HEK293 (cell line): Measurements from ENCODE around the gene BCAS3.

ENCODE experiments used
- CTCF ChIA-PET: fragments of 350-600 bp; formaldehyde crosslinking; extraction: SDS; loops from one replicate; lab custom pipeline; 2021; ENCODE audit warnings: antibody characterized with exemption; lab: Yijun Ruan, JAX
- POLR2A ChIA-PET: fragments of 300-600 bp; formaldehyde crosslinking; extraction: SDS; loops from one replicate; lab custom pipeline; 2020; ENCODE audit warnings: antibody characterized with exemption, inconsistent platforms; lab: Yijun Ruan, JAX
- H3K27ac ChIP-seq: fragments of 200-500 bp; sonication (Bioruptor generic); 2 replicates; pipeline ENCODE4 v1.5.1; 2014; ENCODE audit warnings: low read depth, low read length, control low read depth, inconsistent platforms; ENCODE audit errors: extremely low read depth
- H3K36me3 ChIP-seq, 2 experiments: fragments of 200-500 bp in 1 of 2; sonication (Bioruptor generic) in 1 of 2; 1 replicate in 1 of 2; 2 replicates in 1 of 2; pipeline ENCODE4 v1.5.1; 2014 to 2017; ENCODE audit warnings: inconsistent platforms in 2 of 2, low read length in 2 of 2; ENCODE audit not compliant: control insufficient read depth in 2 of 2, insufficient read depth in 1 of 2
- H3K4me1 ChIP-seq: fragments of 200-500 bp; sonication (Bioruptor generic); 2 replicates; pipeline ENCODE4 v1.5.1; 2014; ENCODE audit warnings: mild to moderate bottlenecking, low read length, inconsistent platforms; ENCODE audit not compliant: control insufficient read depth, insufficient read depth
- H3K4me3 ChIP-seq: 2 replicates; pipeline ENCODE4 v1.5.1; 2011; ENCODE audit warnings: low read depth, mild to moderate bottlenecking, control low read depth, low read length, moderate library complexity
- H3K9me3 ChIP-seq: fragments of 200-500 bp; sonication (Bioruptor generic); 2 replicates; pipeline ENCODE4 v1.5.1; 2014; ENCODE audit warnings: low read depth, low read length, inconsistent platforms; ENCODE audit not compliant: control insufficient read depth, insufficient read depth
- BCL11B ChIP-seq: fragments of 450-650 bp; formaldehyde crosslinking; IDR thresholded peaks from 2 replicates; pipeline ENCODE4 v1.5.1; 2016; ENCODE audit warnings: low read depth, missing biosample characterization, missing genetic modification characterization
- EGR2 ChIP-seq: fragments of 450-650 bp; formaldehyde crosslinking; IDR thresholded peaks from 2 replicates; pipeline ENCODE4 v1.5.1; 2016; ENCODE audit warnings: low read depth, missing biosample characterization, missing genetic modification characterization
- GLIS1 ChIP-seq: fragments of 450-650 bp; formaldehyde crosslinking; IDR thresholded peaks from 2 replicates; pipeline ENCODE4 v1.5.1; 2016; ENCODE audit warnings: missing biosample characterization, missing genetic modification characterization
- MEIS1 ChIP-seq: sonication (generic); formaldehyde crosslinking; IDR thresholded peaks from 2 replicates; pipeline ENCODE4 v1.8.1; 2022; ENCODE audit warnings: missing genetic modification reagents, mild to moderate bottlenecking, borderline replicate concordance
- SETDB1 ChIP-seq: IDR thresholded peaks from one replicate; pipeline ENCODE4 v1.6.1; 2017; ENCODE audit warnings: mild to moderate bottlenecking, low read length, moderate library complexity, mixed read lengths; ENCODE audit not compliant: insufficient read length
- ZBTB7A ChIP-seq: fragments of 450-650 bp; formaldehyde crosslinking; IDR thresholded peaks from 2 replicates; pipeline ENCODE4 v1.5.1; 2016; ENCODE audit warnings: low read depth, missing biosample characterization, missing genetic modification characterization
- ZEB2 ChIP-seq: fragments of 450-650 bp; formaldehyde crosslinking; IDR thresholded peaks from 2 replicates; pipeline ENCODE4 v1.5.1; 2016; ENCODE audit warnings: missing biosample characterization, missing genetic modification characterization
- ZNF112 ChIP-seq: fragments of 450-650 bp; formaldehyde crosslinking; IDR thresholded peaks from 2 replicates; pipeline ENCODE4 v1.5.0; 2017; ENCODE audit warnings: missing biosample characterization, missing genetic modification characterization
- ZNF132 ChIP-seq: fragments of 450-650 bp; formaldehyde crosslinking; IDR thresholded peaks from 2 replicates; pipeline ENCODE4 v1.5.1; 2017; ENCODE audit warnings: missing biosample characterization, missing genetic modification characterization, borderline replicate concordance
- ZNF157 ChIP-seq: fragments of 450-650 bp; formaldehyde crosslinking; IDR thresholded peaks from 2 replicates; pipeline ENCODE4 v1.5.1; 2016; ENCODE audit warnings: missing biosample characterization, missing genetic modification characterization
- ZNF184 ChIP-seq: fragments of 450-650 bp; IDR thresholded peaks from 2 replicates; pipeline ENCODE4 v1.5.1; 2018; ENCODE audit warnings: missing biosample characterization, mild to moderate bottlenecking, missing genetic modification characterization
- ZNF211 ChIP-seq: fragments of 450-650 bp; formaldehyde crosslinking; IDR thresholded peaks from 2 replicates; pipeline ENCODE4 v1.5.1; 2016; ENCODE audit warnings: low read depth, missing biosample characterization, missing genetic modification characterization
- ZNF366 ChIP-seq: fragments of 450-650 bp; formaldehyde crosslinking; conservative IDR thresholded peaks from 2 replicates; pipeline ENCODE4 v1.5.1; 2016; ENCODE audit warnings: missing biosample characterization, missing genetic modification characterization
- ZNF394 ChIP-seq: fragments of 450-650 bp; formaldehyde crosslinking; IDR thresholded peaks from 2 replicates; pipeline ENCODE4 v1.5.1; 2016; ENCODE audit warnings: missing biosample characterization, missing genetic modification characterization, mild to moderate bottlenecking, moderate library complexity, borderline replicate concordance
- ZNF426 ChIP-seq: fragments of 450-650 bp; formaldehyde crosslinking; IDR thresholded peaks from 2 replicates; pipeline ENCODE4 v1.5.1; 2017; ENCODE audit warnings: missing biosample characterization, missing genetic modification characterization, mild to moderate bottlenecking, inconsistent platforms, moderate library complexity
- ZNF544 ChIP-seq: fragments of 450-650 bp; formaldehyde crosslinking; IDR thresholded peaks from 2 replicates; pipeline ENCODE4 v1.5.0; 2017; ENCODE audit warnings: missing biosample characterization, missing genetic modification characterization
- ZNF623 ChIP-seq: fragments of 450-650 bp; formaldehyde crosslinking; IDR thresholded peaks from 2 replicates; pipeline ENCODE4 v1.5.1; 2016; ENCODE audit warnings: missing biosample characterization, missing genetic modification characterization
- ZNF629 ChIP-seq: fragments of 450-650 bp; formaldehyde crosslinking; IDR thresholded peaks from 2 replicates; pipeline ENCODE4 v1.5.1; 2017; ENCODE audit warnings: missing biosample characterization, missing genetic modification characterization
- ZNF785 ChIP-seq: fragments of 450-650 bp; formaldehyde crosslinking; IDR thresholded peaks from 2 replicates; pipeline ENCODE4 v1.5.1; 2016; ENCODE audit warnings: missing biosample characterization, missing genetic modification characterization
- TF ChIP-seq, protein P1 (sequence below): IDR thresholded peaks from 2 replicates; pipeline ENCODE4 v1.6.1; 2011; ENCODE audit warnings: mild to moderate bottlenecking, low read depth, low read length, borderline replicate concordance
- TF ChIP-seq, protein P2 (sequence below): fragments of 450-650 bp; formaldehyde crosslinking; IDR thresholded peaks from 2 replicates; pipeline ENCODE4 v1.5.1; 2016; ENCODE audit warnings: missing biosample characterization, missing genetic modification characterization, borderline replicate concordance
- TF ChIP-seq, protein P3 (sequence below): fragments of 450-650 bp; formaldehyde crosslinking; IDR thresholded peaks from 2 replicates; pipeline ENCODE4 v1.5.1; 2017; ENCODE audit warnings: missing biosample characterization, missing genetic modification characterization
- TF ChIP-seq, protein P4 (sequence below): fragments of 450-650 bp; formaldehyde crosslinking; IDR thresholded peaks from 2 replicates; pipeline ENCODE4 v1.5.1; 2016; ENCODE audit warnings: missing biosample characterization, missing genetic modification characterization
- TF ChIP-seq, protein P5 (sequence below): fragments of 450-650 bp; formaldehyde crosslinking; IDR thresholded peaks from 2 replicates; pipeline ENCODE4 v1.5.0; 2017; ENCODE audit warnings: missing biosample characterization, missing genetic modification characterization, borderline replicate concordance
- TF ChIP-seq, protein P6 (sequence below): fragments of 450-650 bp; formaldehyde crosslinking; IDR thresholded peaks from 2 replicates; pipeline ENCODE4 v1.5.1; 2017; ENCODE audit warnings: missing biosample characterization, missing genetic modification characterization

BCAS3 gene

DNA sequence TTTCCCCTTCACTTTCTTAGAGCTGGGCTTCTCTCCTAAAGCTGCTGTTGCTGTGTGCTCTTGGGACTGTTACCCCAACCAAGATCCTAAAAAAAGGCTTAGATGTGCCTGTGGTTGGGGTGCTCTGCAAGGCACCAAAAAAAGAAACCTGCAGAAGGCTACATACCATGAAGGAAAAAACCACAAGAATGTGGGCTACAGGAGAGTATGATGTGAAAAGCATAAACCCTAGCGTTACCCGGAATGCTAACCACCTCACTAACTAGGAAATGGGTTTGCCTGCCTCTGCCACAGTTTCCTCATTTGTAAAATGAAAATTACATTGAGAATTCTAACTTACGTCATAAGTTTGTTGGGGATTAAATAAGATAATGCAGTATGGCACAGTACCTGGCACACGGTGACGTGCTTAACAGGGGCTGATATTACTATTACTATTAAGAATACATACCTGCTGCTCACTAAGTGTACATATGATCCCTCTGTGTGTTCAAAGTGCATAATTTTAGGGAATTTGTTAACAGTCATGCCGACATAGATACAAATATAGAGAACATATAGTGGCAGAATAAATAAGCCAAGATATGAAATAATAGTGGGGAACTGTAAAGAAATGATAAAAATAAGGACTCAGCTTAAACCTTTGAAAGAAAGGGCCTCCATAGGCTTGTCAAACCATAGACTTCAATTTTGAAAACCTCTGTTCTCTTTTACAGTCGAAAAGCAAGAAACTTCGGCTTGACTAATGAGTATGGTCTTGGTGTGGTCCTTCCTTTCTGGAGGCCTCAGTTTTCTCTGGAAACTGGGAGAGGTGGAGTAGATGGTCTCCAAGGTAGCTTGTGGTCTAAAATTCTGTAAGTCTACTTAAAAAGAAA is 544.2 kb downstream of the BCAS3 start:
- ChIA-PET POLR2A (interaction anchor here (0.6 kb wide), 2 partner anchors 19 to 58 kb away, joined by 3 to 5 read pairs; no protein-coding TSS in a partner anchor), CTCF (interaction anchor here (0.6 to 1.0 kb wide), 4 partner anchors 10 to 278 kb away, joined by 3 to 4 read pairs (median 4); no protein-coding TSS in a partner anchor)
- H3K9me3 ChIP-seq = no peaks in the 10 kb centered on the region
- H3K4me3 ChIP-seq = no peak overlapping the region
- no peak overlapping the region for H3K27ac ChIP-seq
- H3K4me1 ChIP-seq = no peaks in the 10 kb centered on the region
- TF ChIP-seq ZNF132 (tag by site-specific recombination) (no peak), ZEB2 (no peak), ZNF211 (tag by site-specific recombination) (no peak), ZNF623 (tag by site-specific recombination) (no peak), BCL11B (no peak), ZNF184 (no peak), MEIS1 (CRISPR knock-in tag) (no peak), ZNF629 (no peak), EGR2 (tag by site-specific recombination) (no peak)
- TF ChIP-seq, protein P1, sequence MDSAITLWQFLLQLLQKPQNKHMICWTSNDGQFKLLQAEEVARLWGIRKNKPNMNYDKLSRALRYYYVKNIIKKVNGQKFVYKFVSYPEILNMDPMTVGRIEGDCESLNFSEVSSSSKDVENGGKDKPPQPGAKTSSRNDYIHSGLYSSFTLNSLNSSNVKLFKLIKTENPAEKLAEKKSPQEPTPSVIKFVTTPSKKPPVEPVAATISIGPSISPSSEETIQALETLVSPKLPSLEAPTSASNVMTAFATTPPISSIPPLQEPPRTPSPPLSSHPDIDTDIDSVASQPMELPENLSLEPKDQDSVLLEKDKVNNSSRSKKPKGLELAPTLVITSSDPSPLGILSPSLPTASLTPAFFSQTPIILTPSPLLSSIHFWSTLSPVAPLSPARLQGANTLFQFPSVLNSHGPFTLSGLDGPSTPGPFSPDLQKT = no peak
- TF ChIP-seq, protein P2, sequence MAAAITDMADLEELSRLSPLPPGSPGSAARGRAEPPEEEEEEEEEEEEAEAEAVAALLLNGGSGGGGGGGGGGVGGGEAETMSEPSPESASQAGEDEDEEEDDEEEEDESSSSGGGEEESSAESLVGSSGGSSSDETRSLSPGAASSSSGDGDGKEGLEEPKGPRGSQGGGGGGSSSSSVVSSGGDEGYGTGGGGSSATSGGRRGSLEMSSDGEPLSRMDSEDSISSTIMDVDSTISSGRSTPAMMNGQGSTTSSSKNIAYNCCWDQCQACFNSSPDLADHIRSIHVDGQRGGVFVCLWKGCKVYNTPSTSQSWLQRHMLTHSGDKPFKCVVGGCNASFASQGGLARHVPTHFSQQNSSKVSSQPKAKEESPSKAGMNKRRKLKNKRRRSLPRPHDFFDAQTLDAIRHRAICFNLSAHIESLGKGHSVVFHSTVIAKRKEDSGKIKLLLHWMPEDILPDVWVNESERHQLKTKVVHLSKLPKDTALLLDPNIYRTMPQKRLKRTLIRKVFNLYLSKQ (tag by site-specific recombination) = no peak
- TF ChIP-seq, protein P3, sequence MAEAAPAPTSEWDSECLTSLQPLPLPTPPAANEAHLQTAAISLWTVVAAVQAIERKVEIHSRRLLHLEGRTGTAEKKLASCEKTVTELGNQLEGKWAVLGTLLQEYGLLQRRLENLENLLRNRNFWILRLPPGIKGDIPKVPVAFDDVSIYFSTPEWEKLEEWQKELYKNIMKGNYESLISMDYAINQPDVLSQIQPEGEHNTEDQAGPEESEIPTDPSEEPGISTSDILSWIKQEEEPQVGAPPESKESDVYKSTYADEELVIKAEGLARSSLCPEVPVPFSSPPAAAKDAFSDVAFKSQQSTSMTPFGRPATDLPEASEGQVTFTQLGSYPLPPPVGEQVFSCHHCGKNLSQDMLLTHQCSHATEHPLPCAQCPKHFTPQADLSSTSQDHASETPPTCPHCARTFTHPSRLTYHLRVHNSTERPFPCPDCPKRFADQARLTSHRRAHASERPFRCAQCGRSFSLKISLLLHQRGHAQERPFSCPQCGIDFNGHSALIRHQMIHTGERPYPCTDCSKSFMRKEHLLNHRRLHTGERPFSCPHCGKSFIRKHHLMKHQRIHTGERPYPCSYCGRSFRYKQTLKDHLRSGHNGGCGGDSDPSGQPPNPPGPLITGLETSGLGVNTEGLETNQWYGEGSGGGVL (tag by site-specific recombination) = no peak
- no peaks in the 10 kb centered on the region for H3K36me3 ChIP-seq

DNA sequence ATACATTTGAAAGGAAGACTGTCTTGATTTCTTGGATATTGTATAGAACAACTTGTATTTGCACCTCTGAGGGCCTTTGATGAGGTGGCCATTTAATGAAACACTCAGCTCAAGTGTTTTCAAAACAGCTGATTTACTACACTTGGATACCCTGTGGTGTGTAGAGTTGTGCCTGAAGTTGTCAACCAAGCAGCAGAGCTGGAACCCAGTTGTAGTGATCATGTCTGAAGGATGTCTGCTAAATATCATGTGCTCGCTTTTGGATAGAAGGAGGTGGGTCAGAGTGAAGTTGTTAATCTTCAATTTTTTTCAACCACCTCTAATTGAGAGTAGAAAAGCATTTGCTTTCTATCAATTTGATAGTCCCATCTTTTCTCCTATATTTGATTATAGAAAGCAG is 546.1 kb downstream of the BCAS3 start:
- Histone ChIP-seq H3K4me3 (no peak overlapping the region), H3K4me1 (no peaks in the 10 kb centered on the region), H3K36me3 (no peaks in the 10 kb centered on the region), H3K27ac (no peak overlapping the region), H3K9me3 (no peaks in the 10 kb centered on the region)
- CTCF ChIA-PET = no interaction called here
- POLR2A ChIA-PET = interaction anchor here (0.6 kb wide), 1 partner anchor 12 kb away, joined by 3 read pairs; no protein-coding TSS in a partner anchor
- TF ChIP-seq, protein P4, sequence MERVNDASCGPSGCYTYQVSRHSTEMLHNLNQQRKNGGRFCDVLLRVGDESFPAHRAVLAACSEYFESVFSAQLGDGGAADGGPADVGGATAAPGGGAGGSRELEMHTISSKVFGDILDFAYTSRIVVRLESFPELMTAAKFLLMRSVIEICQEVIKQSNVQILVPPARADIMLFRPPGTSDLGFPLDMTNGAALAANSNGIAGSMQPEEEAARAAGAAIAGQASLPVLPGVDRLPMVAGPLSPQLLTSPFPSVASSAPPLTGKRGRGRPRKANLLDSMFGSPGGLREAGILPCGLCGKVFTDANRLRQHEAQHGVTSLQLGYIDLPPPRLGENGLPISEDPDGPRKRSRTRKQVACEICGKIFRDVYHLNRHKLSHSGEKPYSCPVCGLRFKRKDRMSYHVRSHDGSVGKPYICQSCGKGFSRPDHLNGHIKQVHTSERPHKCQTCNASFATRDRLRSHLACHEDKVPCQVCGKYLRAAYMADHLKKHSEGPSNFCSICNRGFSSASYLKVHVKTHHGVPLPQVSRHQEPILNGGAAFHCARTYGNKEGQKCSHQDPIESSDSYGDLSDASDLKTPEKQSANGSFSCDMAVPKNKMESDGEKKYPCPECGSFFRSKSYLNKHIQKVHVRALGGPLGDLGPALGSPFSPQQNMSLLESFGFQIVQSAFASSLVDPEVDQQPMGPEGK = no peak
- TF ChIP-seq ZNF112 (no peak), ZNF157 (tag by site-specific recombination) (no peak), ZBTB7A (tag by site-specific recombination) (no peak), ZNF366 (tag by site-specific recombination) (no peak), ZNF426 (no peak), GLIS1 (tag by site-specific recombination) (no peak), ZNF544 (tag by site-specific recombination) (no peak), ZNF394 (tag by site-specific recombination) (no peak), ZNF785 (tag by site-specific recombination) (no peak), SETDB1 (no peak)
- TF ChIP-seq, protein P5, sequence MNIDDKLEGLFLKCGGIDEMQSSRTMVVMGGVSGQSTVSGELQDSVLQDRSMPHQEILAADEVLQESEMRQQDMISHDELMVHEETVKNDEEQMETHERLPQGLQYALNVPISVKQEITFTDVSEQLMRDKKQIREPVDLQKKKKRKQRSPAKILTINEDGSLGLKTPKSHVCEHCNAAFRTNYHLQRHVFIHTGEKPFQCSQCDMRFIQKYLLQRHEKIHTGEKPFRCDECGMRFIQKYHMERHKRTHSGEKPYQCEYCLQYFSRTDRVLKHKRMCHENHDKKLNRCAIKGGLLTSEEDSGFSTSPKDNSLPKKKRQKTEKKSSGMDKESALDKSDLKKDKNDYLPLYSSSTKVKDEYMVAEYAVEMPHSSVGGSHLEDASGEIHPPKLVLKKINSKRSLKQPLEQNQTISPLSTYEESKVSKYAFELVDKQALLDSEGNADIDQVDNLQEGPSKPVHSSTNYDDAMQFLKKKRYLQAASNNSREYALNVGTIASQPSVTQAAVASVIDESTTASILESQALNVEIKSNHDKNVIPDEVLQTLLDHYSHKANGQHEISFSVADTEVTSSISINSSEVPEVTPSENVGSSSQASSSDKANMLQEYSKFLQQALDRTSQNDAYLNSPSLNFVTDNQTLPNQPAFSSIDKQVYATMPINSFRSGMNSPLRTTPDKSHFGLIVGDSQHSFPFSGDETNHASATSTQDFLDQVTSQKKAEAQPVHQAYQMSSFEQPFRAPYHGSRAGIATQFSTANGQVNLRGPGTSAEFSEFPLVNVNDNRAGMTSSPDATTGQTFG = no peak
- TF ChIP-seq, protein P6, sequence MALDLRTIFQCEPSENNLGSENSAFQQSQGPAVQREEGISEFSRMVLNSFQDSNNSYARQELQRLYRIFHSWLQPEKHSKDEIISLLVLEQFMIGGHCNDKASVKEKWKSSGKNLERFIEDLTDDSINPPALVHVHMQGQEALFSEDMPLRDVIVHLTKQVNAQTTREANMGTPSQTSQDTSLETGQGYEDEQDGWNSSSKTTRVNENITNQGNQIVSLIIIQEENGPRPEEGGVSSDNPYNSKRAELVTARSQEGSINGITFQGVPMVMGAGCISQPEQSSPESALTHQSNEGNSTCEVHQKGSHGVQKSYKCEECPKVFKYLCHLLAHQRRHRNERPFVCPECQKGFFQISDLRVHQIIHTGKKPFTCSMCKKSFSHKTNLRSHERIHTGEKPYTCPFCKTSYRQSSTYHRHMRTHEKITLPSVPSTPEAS (tag by site-specific recombination) = no peak
